ENCODE results near the gene PDE10A. TPM values are rescaled to one million over a fixed set of nuclear protein-coding genes. Genes with fewer than 3 reads are reported as not detected.

The PDE10A gene
- total and polyA plus RNA-seq, 2 of the 4 experiments (the other 2 are of a cell fraction) = 3.4 to 12.4 TPM

- no peak overlapping the region for H3K4ac ChIP-seq (ENCODE audit: low read depth, low read length)
- no peak overlapping the region for H2AK5ac ChIP-seq (ENCODE audit: low read depth, low read length)
- no peak for TF ChIP-seq MAFK (IDR thresholded peaks at IDR 0.05; ENCODE audit: low read depth, low read length)
- no peak for TF ChIP-seq USF2 (IDR thresholded peaks at IDR 0.05; ENCODE audit: low read depth, low read length)
- no peak for TF ChIP-seq RCOR1 (IDR thresholded peaks at IDR 0.05; ENCODE audit: insufficient replicate concordance, low read length)
- TF ChIP-seq FOS (IDR thresholded peaks at IDR 0.05; ENCODE audit: low read depth, low read length) = no peak
- TF ChIP-seq CHD1 (IDR thresholded peaks at IDR 0.05; ENCODE audit: low read depth, low read length) = no peak
- no peak for TF ChIP-seq BHLHE40 (IDR thresholded peaks at IDR 0.05; ENCODE audit: low read depth, low read length)
- TF ChIP-seq POLR2A (IDR thresholded peaks at IDR 0.05; ENCODE audit: low read depth, low read length) = no peak
- no peak for TF ChIP-seq SMC3 (IDR thresholded peaks at IDR 0.05; ENCODE audit: low read depth, low read length)
- no peak for TF ChIP-seq MAZ (IDR thresholded peaks at IDR 0.05; ENCODE audit: borderline replicate concordance, low read depth, low read length)
- no peak for TF ChIP-seq CEBPB (IDR thresholded peaks at IDR 0.05; ENCODE audit: low read depth, low read length)
- TF ChIP-seq ELK1 (IDR thresholded peaks at IDR 0.05; ENCODE audit: borderline replicate concordance, low read depth, low read length) = no peak
- no peak for TF ChIP-seq MXI1 (IDR thresholded peaks at IDR 0.05; ENCODE audit: borderline replicate concordance, low read depth, low read length)
- TF ChIP-seq CTCF (conservative IDR thresholded peaks at IDR 0.05; ENCODE audit: low read depth, low read length) = no peak
- TF ChIP-seq RAD21 (IDR thresholded peaks at IDR 0.05; ENCODE audit: low read length) = no peak
- no peak for TF ChIP-seq NFE2L2 (IDR thresholded peaks at IDR 0.05; ENCODE audit: low read depth, low read length)
- no peak for TF ChIP-seq RFX5 (IDR thresholded peaks at IDR 0.05; ENCODE audit: low read depth, low read length)
- no peaks in the 10 kb centered on the region for H3K9me3 ChIP-seq (ENCODE audit: control insufficient read depth, insufficient read depth, low read length)
- no peak overlapping the region for H2BK20ac ChIP-seq (ENCODE audit: low read depth, low read length)
- no peak overlapping the region for H2AFZ ChIP-seq (replicated peaks; ENCODE audit: low read length, poor library complexity)
- no peaks in the 10 kb centered on the region for H3K27me3 ChIP-seq (ENCODE audit: control insufficient read depth, insufficient read depth, low read length)
- H2BK15ac ChIP-seq (ENCODE audit: low read depth, low read length) = no peak overlapping the region
- no peak overlapping the region for H3K18ac ChIP-seq (ENCODE audit: low read depth, low read length)
- ChIA-PET POLR2A (ENCODE audit: unreplicated experiment) (no interaction called here), CTCF (no interaction called here)
- H4K8ac ChIP-seq (ENCODE audit: low read depth in 2 of 2, low read length in 2 of 2) = no peak overlapping the region
- dilution Hi-C loops (cut with HindIII; ENCODE audit: low sequenced_read_pairs, unreplicated experiment) = no loop called here
- no peaks in the 10 kb centered on the region for H3K36me3 ChIP-seq (ENCODE audit: control insufficient read depth, insufficient read depth, low read length)
- no peak overlapping the region for H3K56ac ChIP-seq (ENCODE audit: extremely low read depth, insufficient read depth, low read length)
- in situ Hi-C loops (cut with MboI; ENCODE audit: low sequenced_read_pairs) = no loop called here
- no peak overlapping the region for H3K4me3 ChIP-seq (ENCODE audit: insufficient read depth, low read depth, low read length)
- H4K91ac ChIP-seq (ENCODE audit: insufficient read depth, low read depth, low read length) = no peak overlapping the region
- no peak overlapping the region for H2BK5ac ChIP-seq (ENCODE audit: low read depth, low read length, poor library complexity, severe bottlenecking)
- no peak overlapping the region for H3K14ac ChIP-seq (replicated peaks; ENCODE audit: low read depth, low read length)
- no TSS peak for BruUV-seq (replicated peaks)
- H3K4me1 ChIP-seq (ENCODE audit: control insufficient read depth, insufficient read depth, low read length) = peaks cover 4% of the 10 kb centered on the region; the same call in 1 of the 2 replicates
- H4K20me1 ChIP-seq (ENCODE audit: insufficient read depth, low read length) = peaks cover 9% of the 10 kb centered on the region
- WGBS, 2 experiments (ENCODE audit: extremely low coverage in 2 of 2, insufficient read length in 1 of 2) = no CpG with 5 or more reads among the region's 6 CpGs
- no peak overlapping the region for H3K27ac ChIP-seq (ENCODE audit: insufficient read depth, low read length)
- no peak overlapping the region for H3K9ac ChIP-seq (ENCODE audit: low read depth, low read length)
- intact Hi-C loops (cut with micrococcal nuclease) = no loop called here
- H4K5ac ChIP-seq (ENCODE audit: low read depth, low read length) = no peak overlapping the region
- H3K79me1 ChIP-seq (ENCODE audit: low read depth in 1 of 2, low read length in 2 of 2) = peaks cover 44 to 51% of the 10 kb centered on the region in 2 experiments
- ATAC-seq (ENCODE audit: low read depth) (no peak), DNase-seq (no peak)
- peaks cover under 1% of the 10 kb centered on the region; the same call in 1 of the 2 replicates for H3K9me1 ChIP-seq (ENCODE audit: insufficient read depth, low read length)
- no peak overlapping the region for H2AK9ac ChIP-seq (replicated peaks; ENCODE audit: low read depth, low read length, poor library complexity)
- H3K4me2 ChIP-seq (ENCODE audit: low read depth, low read length) = no peak overlapping the region
- no peak overlapping the region for H3K23ac ChIP-seq (ENCODE audit: low read depth, low read length)
- H2BK120ac ChIP-seq (ENCODE audit: low read depth, low read length) = no peak overlapping the region
Observed at GRCh38 chr6:165602291-165602690, 60.8 kb downstream of the PDE10A start.
